Stimulated activated CD8-positive, alpha-beta memory T cell treated with anti-CD3 and anti-CD28 coated beads, Interleukin-15, amount 100 ng/mL, for 4 hours (primary cell): ENCODE measurements around the gene RAPGEF2.
"Not testable (repeated sequence)": the region's sequence is repeated elsewhere in the genome, so short reads cannot be mapped to it uniquely, and the experiment has no call there.

Source experiments
- DNase-seq, 2 donors: peaks; one replicate each; pipeline ENCODE4 v3.0.0-alpha.2; 2020; ENCODE audit warnings: low read depth in 2 of 2

Gene RAPGEF2

DNA sequence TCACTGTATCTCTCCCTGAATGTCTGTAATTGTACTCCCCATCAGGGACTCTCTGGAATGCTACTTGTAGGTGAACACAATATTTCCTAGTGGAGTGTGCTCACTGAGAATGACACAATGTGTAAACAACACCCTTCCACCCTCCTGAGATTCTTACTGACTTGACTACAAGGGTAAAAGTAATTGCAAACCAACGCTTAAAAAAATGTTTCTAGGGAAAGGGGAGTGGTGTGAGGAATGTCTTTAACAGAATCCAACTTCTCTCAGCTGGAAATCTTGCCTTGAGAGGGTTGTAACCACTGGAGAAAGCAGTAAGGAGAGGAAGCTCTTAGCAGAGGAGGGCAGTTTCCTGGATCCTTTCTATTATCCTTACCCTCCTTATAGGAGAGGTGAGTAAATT is 5.1 kb upstream of the RAPGEF2 start:
- DNase-seq: no peak

DNA sequence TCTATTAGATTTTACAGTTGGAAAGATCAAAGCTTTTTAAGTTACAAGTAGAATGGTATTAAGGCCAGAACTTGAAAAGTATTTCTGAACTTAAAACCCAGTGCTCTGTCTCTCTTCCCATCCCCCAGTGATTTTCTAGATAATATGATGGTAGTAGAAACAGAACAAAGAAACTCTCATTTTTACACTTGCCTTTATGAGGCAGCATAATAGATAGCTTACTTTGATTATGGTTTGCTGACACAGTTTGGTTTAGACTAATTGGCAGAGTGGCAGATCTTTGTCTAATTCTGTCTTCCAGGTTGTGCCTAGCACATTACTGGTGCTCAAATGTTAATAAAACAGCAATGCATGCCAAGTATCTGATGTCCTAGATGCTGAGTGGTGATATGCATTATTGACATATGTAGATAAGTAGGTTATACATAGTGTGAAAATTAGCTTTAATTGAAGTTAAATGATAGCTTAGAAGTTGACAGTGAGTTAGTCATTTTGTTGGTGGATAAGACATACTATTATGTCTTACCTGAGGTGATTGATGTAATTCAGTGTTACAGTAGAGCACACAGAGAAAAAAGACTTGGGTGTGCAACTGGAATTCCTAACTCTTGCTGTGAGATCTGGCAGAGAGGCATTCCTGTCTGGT is 4.3 kb upstream of the RAPGEF2 start:
- no peak for DNase-seq

DNA sequence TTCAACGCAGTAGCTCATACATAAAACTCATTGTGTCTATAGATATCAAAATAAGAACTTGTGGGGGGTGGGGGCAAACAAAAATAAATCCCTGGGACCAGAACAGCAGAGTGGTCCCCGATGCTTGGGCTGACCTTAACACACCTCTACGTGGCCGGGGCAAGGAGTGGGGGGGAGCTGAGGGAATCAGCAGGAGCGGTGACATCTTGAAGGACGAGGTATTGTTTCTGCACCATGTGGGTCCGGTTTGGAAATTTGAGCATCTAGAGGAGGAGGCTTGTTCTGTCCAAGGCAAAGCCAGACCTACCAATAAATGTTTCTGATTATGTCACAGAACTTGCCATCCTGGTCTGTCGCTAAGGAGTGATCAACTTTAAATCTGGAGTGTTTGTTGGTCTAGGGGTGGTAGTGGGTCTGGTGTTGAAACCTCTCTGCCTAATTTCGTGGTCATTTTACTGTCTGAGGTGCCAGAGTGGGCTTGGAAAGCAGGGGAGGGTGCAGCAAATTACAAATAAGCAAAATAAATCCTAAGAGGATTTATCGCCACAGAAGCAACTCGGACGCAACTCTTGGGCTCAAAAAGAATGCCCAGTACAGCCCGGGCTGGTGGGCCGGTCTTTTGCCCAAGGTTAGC is 774 bp upstream of the RAPGEF2 start:
- no peak for DNase-seq

DNA sequence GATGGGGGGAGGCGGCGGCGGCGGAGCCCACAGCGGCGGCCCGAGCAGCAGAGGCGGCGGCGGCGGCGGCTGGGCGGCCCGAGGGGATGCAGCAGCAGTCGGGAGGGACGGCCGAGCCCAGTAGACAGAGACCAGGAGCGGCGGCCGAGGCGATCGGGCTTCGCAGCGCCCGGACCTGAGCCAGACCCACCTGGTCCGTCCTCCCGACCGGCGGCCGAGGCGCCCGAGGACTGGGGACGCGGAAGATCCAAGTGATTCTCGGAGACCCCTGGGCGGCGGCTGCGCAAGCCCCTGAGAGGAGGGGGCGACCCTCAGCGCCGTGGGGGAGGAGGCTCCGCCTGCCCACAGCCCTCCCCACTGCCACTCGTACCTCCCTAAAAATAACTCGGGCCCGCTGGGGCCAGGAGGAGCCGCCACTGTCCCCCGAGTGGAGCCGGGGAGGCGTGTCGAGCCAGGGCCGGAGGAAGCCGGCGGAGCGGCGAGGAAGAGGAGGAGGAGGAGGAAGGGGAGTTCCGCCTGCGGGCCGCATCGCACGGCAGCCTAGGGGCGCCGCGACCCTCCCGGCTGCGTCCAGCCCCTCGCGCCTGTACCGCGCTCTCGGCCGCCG is 608 bp downstream of the RAPGEF2 start:
- DNase-seq: peak in 1 of 2 donors; percentile 12

DNA sequence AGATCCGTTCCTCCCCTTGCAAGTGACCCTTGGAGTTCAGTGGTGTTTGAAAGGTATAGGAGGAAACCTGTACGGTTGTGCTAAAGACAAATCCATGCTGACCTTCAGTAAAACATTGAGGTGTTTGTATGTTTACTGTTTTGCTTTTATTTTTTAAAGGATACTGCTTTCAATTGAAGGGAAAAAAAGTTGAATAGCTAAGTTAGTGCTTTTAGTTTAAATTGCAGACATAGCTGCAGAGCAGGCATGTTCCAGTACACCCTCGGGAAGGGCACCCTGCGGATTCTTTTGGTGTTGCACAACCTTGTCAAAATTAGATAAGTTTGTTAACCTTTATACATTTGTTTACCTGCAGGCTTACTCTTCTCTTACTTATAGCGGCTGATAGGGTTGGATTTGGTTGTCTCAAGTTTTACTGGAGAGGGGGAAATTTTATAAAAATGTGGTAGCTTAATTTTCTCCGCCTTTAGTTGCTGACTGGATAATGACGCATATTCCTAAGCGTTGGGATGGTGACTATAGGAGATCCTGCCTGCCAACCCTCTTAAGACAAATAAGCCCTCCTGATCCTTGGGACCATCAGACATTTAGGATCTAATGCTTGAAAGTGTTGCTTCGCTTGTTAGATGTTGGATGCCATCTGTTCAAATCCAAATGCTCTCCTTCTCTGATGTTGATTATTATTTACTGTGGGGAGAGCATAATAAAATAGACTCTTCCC is 2.0 kb downstream of the RAPGEF2 start:
- DNase-seq: no peak

DNA sequence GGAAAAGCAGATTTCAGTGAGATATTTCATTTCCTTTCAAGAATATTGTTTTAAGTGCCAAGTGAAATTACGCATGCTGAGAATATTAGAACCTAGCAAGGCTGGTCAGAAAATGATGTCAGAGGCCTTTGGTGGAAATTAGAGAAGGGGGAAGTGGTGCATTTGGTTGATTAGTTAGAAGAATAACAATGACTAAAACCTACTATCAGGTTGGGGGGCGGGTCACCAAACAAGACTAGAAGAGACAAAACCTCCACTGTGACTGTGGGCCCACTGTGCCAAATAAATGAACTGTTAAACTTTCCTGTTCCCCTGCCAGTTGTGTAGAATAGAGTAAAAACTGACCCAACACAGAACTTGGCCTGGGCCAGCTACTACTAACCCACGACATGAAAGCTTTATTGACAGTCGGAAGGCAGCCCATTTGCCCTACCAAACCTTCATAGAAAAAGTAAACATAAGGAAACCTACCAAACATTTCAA is 2.9 kb downstream of the RAPGEF2 start:
- DNase-seq: no peak

DNA sequence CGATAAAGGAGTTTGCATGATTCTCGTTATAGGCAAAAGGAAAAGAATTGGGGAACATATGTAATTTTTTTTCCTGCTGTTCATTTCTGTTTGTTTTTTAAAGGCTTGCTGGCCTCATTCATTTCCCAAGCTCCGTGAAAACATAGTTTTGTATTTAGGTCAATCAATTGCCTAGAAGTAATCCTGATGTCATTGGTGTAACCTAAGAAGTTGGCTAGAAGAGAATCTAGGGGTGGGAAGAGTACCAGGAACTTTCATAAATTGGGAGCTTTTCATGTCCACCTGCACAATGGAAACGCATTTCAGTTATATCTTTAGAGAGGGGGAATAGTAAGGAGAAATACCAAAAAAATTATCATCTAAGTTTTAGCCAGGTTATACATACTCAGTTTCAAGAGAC is 3.8 kb downstream of the RAPGEF2 start:
- no peak for DNase-seq

DNA sequence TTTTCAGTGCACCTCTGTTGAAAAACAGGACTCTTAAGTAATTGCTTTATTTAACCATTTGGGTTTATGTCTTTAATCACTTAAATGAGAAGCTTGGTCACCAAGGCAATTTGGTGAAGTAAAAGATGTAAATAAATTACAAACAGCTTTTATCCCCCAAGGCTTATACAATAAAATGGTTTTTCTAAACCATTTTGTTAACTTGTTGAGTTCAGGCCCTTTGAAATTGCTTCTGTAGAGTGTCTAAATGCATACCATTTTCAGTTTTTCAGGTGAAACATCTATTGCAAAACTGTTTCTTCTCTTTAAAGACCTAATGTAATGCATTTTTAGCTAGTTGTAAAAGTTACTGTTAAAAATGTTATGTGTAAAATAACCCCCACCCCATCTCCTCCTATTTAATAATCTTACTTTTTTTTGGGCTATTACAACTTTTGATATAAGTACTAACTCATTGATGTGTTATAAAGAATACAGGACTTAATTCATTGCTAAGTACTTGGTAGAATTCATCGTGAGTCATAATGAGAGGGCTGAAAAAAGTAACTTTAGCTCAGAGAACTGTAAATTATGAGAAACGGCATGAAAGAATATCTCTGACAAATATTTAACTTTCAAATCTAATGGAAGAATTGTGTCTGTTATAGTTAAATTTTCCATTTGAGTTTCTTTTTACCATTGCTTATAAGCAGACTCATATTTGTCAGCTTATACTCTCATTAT is 4.5 kb downstream of the RAPGEF2 start:
- DNase-seq: no peak

DNA sequence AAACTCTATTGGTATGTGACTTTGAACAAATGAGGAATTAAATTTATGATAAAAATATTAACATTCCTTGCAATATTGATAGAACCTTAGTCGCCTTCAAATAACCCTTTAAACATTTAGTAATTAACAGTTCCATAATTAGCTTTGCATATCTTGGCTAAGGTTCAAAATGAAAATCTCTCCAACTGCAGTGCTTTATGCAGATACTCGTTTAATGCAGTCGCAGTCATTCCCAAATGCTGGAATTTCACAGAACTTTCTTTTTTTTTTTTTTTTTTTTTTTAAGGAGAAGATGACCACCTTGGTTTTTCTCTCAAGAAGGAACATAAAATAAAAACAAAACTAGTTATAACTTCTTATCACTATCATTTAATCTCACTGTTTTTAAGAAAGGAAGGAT is 5.2 kb downstream of the RAPGEF2 start:
- no peak for DNase-seq

DNA sequence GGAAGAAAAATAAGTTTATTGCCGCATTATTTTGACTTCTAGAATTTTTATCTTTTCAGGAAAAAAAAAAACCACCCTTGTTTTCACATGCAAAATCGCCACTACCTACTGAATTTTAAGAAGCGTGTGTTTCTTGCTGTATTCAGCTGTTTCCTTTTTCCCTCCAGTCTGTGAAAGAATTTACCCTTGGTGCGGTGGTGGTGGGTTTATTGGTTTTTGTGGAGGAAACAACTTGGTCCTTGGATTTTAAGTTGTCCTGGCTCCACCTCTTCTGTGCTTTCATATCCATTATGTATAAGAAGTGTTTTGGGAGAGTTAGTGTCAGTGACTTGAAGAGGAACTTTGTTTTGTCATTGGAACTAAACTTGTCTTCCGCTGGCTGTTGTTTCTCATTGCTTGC is 8.1 kb downstream of the RAPGEF2 start:
- no peak for DNase-seq

DNA sequence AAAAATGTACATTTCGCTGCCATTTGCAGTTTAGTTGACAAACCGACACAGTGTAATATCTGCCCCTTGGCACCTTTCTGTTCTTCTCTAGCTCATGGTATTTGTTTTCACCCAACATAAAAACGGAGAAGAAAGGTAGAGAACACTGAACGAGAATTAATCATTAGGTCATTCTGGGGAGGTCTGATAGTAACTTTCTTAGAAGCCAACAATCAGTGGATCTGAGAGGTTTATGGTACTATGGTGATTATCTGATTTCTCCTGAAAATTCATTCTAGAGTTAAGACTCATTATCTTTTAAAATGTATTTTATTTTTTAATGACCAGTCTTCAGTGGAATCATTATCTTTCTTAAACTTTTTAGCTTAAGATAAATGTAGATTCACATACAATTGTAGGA is 8.5 kb downstream of the RAPGEF2 start:
- DNase-seq: no peak

DNA sequence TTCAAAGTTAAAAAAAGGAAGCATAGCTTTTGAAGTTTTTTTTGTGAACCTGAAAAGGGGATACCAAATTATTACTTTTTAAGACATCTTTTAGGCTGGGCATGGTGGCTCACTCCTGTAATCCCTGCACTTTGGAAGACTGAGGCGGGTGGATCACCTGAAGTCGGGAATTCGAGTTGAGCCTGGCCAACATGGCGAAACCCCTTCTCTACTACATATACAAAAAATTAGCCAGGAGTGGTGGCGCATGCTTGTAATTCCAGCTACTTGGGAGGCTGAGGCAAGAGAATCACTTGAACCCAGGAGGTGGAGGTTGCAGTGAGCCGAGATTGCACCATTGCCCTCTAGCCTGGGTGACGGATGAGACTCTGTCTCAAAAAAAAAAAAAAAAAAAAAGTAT is 10.5 kb downstream of the RAPGEF2 start:
- DNase-seq: not testable (repeated sequence)

DNA sequence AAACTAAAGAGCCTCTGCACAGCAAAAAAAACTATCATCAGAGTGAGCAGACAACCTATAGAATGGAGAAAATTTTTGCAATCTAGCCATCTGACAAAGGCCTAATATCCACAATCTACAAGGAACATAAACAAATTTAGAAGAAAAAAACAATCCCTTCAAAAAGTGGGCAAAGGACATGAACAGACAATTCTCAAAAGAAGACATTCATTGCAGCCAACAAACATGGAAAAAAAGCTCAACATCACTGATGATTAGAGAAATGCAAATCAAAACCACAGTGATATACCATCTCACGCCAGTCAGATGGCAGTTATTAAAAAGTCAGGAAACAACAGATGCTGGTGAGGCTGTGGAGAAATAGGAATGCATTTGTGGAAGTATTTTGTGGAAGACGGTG is 13.2 kb downstream of the RAPGEF2 start:
- not testable (repeated sequence) for DNase-seq

DNA sequence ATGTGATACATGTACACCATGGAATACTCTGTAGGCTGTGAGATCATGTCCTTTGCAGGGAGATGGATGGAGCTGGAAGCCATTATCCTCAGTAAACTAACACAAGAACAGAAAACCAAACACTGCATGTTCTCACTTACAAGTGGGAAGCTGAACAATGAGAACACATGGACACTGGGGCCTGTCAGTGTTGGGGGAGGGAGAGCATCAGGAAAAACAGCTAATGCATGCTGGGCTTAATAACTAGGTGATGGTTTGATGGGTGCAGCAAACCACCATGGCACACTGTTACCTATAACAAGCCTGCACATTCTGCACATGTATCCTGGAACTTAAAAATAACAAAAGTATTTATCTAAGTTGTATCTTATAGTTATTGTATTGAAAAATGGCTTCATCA is 13.8 kb downstream of the RAPGEF2 start:
- DNase-seq: not testable (repeated sequence)

DNA sequence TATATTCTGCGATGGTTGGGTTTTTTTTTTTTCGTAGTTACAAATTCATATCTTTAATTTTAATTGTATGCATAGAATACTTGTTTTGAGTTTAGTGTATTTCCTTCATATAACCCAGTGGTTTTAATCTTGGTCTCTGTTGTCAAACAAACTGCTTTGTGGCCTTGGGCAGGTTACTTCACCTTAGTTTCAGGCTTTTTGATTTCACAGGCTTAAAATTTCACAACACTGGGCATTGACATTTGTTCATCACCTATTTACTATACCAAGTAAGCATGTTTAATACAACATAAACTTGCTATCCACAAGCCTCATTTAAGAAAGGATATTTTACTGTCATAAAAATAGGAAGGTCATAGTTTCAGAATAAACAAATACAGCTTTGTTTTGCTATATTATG is 14.7 kb downstream of the RAPGEF2 start:
- no peak for DNase-seq

DNA sequence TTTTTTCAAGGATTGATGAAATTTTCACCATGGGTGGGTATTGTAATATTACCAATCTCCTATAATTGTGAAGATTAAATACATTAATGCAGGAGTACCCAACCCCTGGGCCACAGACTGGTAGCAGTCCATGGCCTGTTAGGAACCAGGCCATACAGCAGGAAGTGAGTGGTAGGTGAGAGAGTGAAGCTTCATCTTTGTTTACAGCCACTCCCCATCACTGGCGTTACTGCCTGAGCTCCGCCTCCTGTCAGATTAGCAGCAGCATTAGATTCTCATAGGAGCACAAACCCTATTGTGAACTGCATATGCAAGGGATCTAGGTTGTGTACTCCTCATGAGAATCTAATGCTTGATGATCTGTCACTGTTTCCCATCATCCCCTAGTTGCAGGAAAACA is 15.1 kb downstream of the RAPGEF2 start:
- DNase-seq: no peak

DNA sequence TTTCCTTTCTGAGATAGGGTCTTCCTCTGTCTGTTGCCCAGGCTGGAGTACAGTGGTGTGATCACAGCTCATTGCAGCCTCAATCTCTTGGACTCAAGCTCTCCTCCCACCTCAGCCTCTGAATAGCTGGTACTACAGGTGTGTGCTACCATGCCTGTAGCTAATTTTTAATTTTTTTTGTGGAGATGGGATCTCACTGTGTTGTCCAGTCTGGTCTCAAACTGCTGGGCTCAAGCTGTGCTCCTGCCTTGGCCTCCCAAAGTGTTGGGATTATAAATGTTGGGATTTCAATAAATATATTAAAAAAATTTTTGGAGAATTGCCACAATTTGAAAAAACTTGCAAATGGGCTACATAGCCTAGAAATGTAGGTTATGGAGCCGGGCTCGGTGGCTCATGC is 18.5 kb downstream of the RAPGEF2 start:
- DNase-seq: no peak

DNA sequence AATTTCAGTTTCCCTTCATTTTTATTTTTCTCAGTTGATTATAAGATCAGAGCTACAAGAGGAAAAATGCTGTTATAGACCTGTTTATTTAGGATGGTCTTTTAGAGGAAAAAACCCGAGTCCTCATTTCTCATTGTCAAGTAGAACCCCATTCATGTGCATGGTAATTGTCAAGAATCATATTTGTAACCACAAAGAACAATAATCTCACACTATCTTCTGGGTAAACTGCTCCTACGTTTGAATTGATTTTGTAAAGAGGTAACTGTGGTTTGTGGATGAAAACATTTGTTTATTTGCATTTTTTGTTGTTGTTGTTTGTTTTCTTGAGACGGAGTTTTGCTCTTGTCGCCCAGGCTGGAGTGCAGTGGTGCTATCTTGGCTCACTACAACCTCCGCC is 23.8 kb downstream of the RAPGEF2 start:
- no peak for DNase-seq

DNA sequence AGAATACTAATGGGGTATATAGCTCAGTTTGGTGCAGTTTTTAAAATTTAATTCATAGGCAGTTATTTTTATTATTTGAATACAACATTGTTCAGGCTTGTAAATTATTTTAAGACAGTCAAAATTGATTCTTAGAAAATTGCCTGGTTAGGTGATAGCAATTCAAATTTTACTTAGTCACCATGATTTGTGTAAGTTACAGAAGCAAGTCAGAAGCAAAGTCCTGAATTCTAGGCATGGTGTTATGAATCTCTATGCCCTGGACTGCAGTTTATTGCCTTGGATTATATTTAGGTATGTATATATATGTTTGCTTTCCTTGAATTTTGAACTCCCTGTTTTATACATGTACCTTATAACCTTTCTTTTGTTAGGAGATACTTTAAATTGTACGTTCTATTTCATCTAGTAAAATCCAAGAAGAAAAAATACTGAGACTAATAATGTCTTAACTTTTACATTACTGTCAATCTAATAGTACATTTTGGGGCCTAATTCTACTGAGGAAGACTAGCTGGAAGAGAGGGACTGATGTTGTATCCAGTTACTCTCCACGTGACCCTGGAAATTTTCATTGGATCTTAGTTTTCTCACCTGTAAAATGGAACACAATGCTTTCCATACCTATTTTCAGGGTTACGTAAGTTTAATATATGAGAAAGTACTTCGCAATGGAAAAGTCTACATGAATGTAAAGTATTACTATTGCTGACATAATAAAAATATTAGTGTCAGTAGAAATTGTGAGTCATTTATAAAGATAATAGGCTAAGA is 25.1 kb downstream of the RAPGEF2 start:
- DNase-seq: no peak

DNA sequence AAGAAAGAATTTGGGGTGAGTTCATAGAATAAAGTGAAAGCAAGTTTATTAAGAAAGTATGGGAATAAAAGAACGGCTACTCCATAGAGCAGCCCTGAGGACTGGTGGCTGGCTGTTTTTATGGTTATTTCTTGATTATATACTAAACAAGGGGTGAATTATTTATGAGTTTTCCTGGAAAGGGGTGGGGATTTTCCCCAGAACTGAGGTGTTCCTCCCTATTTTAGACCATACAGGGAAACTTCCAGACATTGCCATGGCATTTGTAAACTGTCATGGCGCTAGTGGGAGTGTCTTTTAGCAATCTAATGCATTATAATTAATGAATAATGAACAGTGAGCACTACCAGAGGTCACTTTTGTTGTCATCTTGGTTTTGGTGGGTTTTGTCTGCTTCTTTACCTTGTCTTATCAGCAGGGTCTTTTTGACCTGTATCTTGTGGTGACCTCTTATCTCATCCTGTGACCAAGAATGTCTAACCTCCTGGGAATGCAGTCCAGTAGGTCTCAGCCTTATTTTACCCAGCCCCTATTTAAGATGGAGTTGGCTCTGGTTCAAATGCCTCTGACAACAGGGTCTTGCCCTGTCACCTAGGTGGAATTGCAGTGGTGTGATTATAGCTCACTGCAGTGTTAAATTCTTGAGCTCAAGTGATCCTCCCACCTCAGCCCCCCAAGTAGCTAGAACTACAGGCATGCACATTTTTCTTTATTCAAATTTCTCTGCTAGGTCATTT is 27.1 kb downstream of the RAPGEF2 start:
- no peak for DNase-seq

DNA sequence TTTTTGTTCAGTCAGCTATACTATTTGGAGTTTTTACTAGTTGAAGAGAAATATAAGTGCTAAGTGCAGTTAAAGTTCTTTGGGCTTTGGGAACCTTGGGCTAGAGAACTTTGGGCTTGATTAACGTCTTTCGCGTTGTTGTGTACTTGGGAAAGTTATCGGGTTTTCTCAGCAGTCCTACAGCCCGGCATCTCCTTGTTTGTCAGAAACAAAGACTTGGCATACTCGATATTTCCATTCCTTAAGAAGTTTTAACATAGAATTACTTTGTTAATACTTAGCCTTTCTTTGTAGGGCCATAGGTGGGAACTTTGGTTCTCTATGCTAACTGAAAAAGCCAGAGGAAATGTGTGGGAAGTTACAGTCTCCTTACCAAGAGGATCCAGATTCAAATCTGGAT is 28.7 kb downstream of the RAPGEF2 start:
- DNase-seq: no peak
